ENCODE data around the gene RPS6KL1. TPM values are rescaled to one million over a fixed set of nuclear protein-coding genes. Genes with fewer than 3 reads are reported as not detected.

RPS6KL1 gene
- polyA plus RNA-seq, 2 of the 4 experiments (the other 2 are of a cell fraction): 0.32 to 0.99 TPM

DNA sequence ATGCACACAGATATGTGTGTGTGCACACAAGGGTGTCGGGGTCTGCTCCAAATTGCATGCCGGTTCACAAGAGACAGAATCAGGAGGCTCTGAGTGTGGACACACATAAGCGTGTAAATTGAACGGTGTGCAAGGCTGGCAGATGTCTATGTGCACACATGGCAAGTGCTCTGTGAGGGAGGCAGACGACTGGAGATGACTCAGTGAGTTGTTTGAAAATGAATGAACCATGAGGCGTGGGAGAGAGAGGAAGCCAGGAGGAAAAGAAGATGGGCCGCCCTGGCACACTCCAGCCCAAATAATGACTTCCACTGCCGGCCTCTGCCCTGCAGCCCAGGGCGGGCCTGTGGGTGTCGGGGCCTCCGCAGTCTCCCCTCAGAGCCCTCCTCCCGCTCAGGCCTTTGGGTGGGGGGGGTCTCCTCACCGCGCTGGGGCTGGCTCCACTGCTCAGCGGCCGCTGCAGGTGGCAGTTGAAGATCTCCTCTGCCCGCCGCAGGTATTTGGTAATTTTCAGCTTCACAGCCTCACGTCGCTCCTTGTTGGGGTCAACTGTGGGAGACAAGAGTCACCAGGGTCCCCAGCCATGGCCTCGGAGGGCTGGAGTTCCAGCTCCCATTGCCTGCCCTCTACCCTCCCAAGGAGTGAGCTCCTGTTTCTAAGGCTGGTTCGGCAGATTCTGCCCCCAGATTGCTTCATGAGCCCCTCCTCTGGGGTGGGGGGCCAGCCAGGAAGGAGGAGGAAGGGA is 3.5 kb downstream of the RPS6KL1 start:
- ChIA-PET POLR2A (no interaction called here), CTCF (interaction anchor here (0.9 to 5.7 kb wide), 5 partner anchors 15 to 570 kb away, joined by 3 to 30 read pairs (median 3); no protein-coding TSS in a partner anchor)
- TF ChIP-seq, protein P1, sequence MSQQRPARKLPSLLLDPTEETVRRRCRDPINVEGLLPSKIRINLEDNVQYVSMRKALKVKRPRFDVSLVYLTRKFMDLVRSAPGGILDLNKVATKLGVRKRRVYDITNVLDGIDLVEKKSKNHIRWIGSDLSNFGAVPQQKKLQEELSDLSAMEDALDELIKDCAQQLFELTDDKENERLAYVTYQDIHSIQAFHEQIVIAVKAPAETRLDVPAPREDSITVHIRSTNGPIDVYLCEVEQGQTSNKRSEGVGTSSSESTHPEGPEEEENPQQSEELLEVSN (IDR thresholded peaks at IDR 0.05; ENCODE audit: borderline replicate concordance, low read depth): no peak
- TF ChIP-seq HOXB13 (CRISPR knock-in tag; IDR thresholded peaks at IDR 0.05; ENCODE audit: low read depth): no peak
- no peak for TF ChIP-seq ZSCAN20 (CRISPR knock-in tag; IDR thresholded peaks at IDR 0.05)
- TF ChIP-seq, protein P2, sequence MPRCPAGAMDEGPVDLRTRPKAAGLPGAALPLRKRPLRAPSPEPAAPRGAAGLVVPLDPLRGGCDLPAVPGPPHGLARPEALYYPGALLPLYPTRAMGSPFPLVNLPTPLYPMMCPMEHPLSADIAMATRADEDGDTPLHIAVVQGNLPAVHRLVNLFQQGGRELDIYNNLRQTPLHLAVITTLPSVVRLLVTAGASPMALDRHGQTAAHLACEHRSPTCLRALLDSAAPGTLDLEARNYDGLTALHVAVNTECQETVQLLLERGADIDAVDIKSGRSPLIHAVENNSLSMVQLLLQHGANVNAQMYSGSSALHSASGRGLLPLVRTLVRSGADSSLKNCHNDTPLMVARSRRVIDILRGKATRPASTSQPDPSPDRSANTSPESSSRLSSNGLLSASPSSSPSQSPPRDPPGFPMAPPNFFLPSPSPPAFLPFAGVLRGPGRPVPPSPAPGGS (IDR thresholded peaks at IDR 0.05): no peak
- no peak for TF ChIP-seq FOXS1 (CRISPR knock-in tag; IDR thresholded peaks at IDR 0.05)
- TF ChIP-seq, protein P3, sequence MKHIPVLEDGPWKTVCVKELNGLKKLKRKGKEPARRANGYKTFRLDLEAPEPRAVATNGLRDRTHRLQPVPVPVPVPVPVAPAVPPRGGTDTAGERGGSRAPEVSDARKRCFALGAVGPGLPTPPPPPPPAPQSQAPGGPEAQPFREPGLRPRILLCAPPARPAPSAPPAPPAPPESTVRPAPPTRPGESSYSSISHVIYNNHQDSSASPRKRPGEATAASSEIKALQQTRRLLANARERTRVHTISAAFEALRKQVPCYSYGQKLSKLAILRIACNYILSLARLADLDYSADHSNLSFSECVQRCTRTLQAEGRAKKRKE (CRISPR knock-in tag; IDR thresholded peaks at IDR 0.05; ENCODE audit: low read depth): no peak
- TF ChIP-seq CEBPB (IDR thresholded peaks at IDR 0.05): no peak
- no peak for TF ChIP-seq EP300 (IDR thresholded peaks at IDR 0.05)
- no peak for TF ChIP-seq RAD21 (conservative IDR thresholded peaks at IDR 0.05 in 1 of 2, IDR thresholded peaks at IDR 0.05 in 1 of 2)
- TF ChIP-seq, protein P4, sequence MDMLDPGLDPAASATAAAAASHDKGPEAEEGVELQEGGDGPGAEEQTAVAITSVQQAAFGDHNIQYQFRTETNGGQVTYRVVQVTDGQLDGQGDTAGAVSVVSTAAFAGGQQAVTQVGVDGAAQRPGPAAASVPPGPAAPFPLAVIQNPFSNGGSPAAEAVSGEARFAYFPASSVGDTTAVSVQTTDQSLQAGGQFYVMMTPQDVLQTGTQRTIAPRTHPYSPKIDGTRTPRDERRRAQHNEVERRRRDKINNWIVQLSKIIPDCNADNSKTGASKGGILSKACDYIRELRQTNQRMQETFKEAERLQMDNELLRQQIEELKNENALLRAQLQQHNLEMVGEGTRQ (IDR thresholded peaks at IDR 0.05): no peak
- no peak for TF ChIP-seq CBX2 (IDR thresholded peaks at IDR 0.05; ENCODE audit: borderline replicate concordance, low read depth)
- TF ChIP-seq HOXA7 (CRISPR knock-in tag; IDR thresholded peaks at IDR 0.05): no peak
- no peak for TF ChIP-seq NPAS2 (CRISPR knock-in tag; IDR thresholded peaks at IDR 0.05; ENCODE audit: borderline replicate concordance)
- no peak for TF ChIP-seq ZFP36 (IDR thresholded peaks at IDR 0.05; ENCODE audit: borderline replicate concordance, partially characterized antibody)
- TF ChIP-seq KDM1A (IDR thresholded peaks at IDR 0.05; ENCODE audit: low read depth): no peak
- no peak for TF ChIP-seq ZNF302 (CRISPR knock-in tag; IDR thresholded peaks at IDR 0.05)
- no peak for TF ChIP-seq NR3C1 (IDR thresholded peaks at IDR 0.05)
- no peak for TF ChIP-seq SMC3 (IDR thresholded peaks at IDR 0.05)
- TF ChIP-seq, protein P5, sequence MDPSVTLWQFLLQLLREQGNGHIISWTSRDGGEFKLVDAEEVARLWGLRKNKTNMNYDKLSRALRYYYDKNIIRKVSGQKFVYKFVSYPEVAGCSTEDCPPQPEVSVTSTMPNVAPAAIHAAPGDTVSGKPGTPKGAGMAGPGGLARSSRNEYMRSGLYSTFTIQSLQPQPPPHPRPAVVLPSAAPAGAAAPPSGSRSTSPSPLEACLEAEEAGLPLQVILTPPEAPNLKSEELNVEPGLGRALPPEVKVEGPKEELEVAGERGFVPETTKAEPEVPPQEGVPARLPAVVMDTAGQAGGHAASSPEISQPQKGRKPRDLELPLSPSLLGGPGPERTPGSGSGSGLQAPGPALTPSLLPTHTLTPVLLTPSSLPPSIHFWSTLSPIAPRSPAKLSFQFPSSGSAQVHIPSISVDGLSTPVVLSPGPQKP (IDR thresholded peaks at IDR 0.05; ENCODE audit: low read depth, low read length): no peak
- no peak for FAIRE-seq
- H3K4me2 ChIP-seq: no peak overlapping the region
- no peak overlapping the region for H3K4me3 ChIP-seq
- H3K27ac ChIP-seq: no peak overlapping the region
- 80% methylated on average over 22 of the region's 22 CpGs for WGBS (ENCODE audit: missing lambda C conversion rate)
- no peaks in the 10 kb centered on the region for H3K9me3 ChIP-seq
- no peak for ATAC-seq
- DNase-seq (ENCODE audit: low read depth in 1 of 2, low spot score in 1 of 2): no peak
- no peaks in the 10 kb centered on the region for H3K4me1 ChIP-seq

DNA sequence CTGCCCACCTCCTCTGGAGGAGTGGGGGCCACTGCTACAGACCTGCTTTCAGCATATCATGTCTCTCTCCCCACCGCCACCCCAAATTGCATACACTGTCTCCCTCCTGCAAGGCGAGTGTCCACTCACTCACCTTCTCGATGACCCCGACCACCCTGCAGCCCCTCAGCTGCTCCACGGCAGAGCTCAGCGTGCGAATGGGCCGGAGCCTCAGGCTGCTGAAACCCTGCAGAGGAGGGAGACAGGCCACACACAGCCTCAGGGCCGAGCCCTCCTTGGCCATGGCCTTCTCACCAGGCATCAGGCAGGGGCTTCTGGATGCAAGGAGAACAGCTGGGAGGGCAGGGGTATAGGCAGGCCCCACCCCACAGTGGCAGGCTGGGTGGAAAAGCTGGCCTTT is 4.7 kb downstream of the RPS6KL1 start:
- TF ChIP-seq POLR2AphosphoS2 (conservative IDR thresholded peaks at IDR 0.05; ENCODE audit: low read length): no peak
- DNase-seq (ENCODE audit: low read depth in 1 of 2, low spot score in 1 of 2) (no peak), FAIRE-seq (no peak), ATAC-seq (no peak)
- 89% methylated on average over 9 of the region's 9 CpGs for WGBS (ENCODE audit: missing lambda C conversion rate)
- POLR2A ChIA-PET: no interaction called here
- H3K9me3 ChIP-seq: no peaks in the 10 kb centered on the region
- H3K4me3 ChIP-seq: no peak overlapping the region
- no peaks in the 10 kb centered on the region for H3K4me1 ChIP-seq
- H3K27ac ChIP-seq: no peak overlapping the region
- no peak overlapping the region for H3K4me2 ChIP-seq
- CTCF ChIA-PET: interaction anchor here (1.0 to 1.5 kb wide), 3 partner anchors 58 to 172 kb away, joined by 3 to 4 read pairs (median 3); no protein-coding TSS in a partner anchor

Measured in A549 (cell line).